Endothelial cell (in vitro differentiated cells): ENCODE measurements around the gene F7. TPM values are rescaled to one million over a fixed set of nuclear protein-coding genes. Genes with fewer than 3 reads are reported as not detected.

ENCODE experiments used
- DNase-seq: peaks from one replicate; pipeline ENCODE4 v3.0.0; 2021; ENCODE audit warnings: low spot score
- H3K27ac Mint-ChIP-seq: one replicate; pipeline ENCODE4 v1.8.0; 2021; ENCODE audit warnings: mixed read lengths, inconsistent platforms; ENCODE audit not compliant: unreplicated experiment
- H3K27me3 Mint-ChIP-seq: one replicate; pipeline ENCODE4 v1.8.0; 2021; ENCODE audit warnings: mild to moderate bottlenecking, moderate library complexity, mixed read lengths, inconsistent platforms; ENCODE audit not compliant: unreplicated experiment
- H3K36me3 Mint-ChIP-seq: one replicate; pipeline ENCODE4 v1.8.0; 2021; ENCODE audit warnings: mild to moderate bottlenecking, low read depth, mixed read lengths, inconsistent platforms; ENCODE audit not compliant: unreplicated experiment
- H3K4me1 Mint-ChIP-seq: one replicate; pipeline ENCODE4 v1.8.0; 2021; ENCODE audit warnings: mild to moderate bottlenecking, mixed read lengths, inconsistent platforms; ENCODE audit not compliant: unreplicated experiment
- H3K4me3 Mint-ChIP-seq: one replicate; pipeline ENCODE4 v1.8.0; 2021; ENCODE audit warnings: mild to moderate bottlenecking, mixed read lengths, inconsistent platforms; ENCODE audit not compliant: unreplicated experiment
- H3K9me3 Mint-ChIP-seq: one replicate; pipeline ENCODE4 v1.8.0; 2021; ENCODE audit warnings: mixed read lengths, inconsistent platforms; ENCODE audit not compliant: unreplicated experiment
- CTCF ChIP-seq: fragments of 200-600 bp; sonication (generic); IDR thresholded peaks from one replicate; pipeline ENCODE4 v1.5.0; 2021; ENCODE audit warnings: antibody characterized with exemption; ENCODE audit not compliant: unreplicated experiment
- total RNA-seq: library from RNA; stranded (reverse); fragmentation: NEBNext Ultra II Directional; extraction: Animal tissue kit (Norgen Biotek cat#: 25700); gene quantifications from one replicate; pipeline ENCODE4 v1.2.1, GENCODE V29; 2021; ENCODE audit not compliant: unreplicated experiment

F7 gene
- total RNA-seq, 1 donor from 2014 or later = not detected

GRCh38 chr13:113157929-113158747 is 52.5 kb downstream of the F7 start, which contains the start of gene PROZ:
Gene PROZ, plus strand, starts transcription at chr13:113158648. Its CDS starts 13 bp downstream, at chr13:113158661.
- H3K4me1 Mint-ChIP-seq = no peaks in the 10 kb centered on the region
- no peaks in the 10 kb centered on the region for H3K9me3 Mint-ChIP-seq
- DNase-seq = no peak
- H3K27me3 Mint-ChIP-seq = peaks cover 8% of the 10 kb centered on the region
- H3K4me3 Mint-ChIP-seq = no peak within 1 kb of the TSS
- no peak within 1 kb of the TSS for H3K27ac Mint-ChIP-seq
- no peak for TF ChIP-seq CTCF
- no peaks in the 10 kb centered on the region for H3K36me3 Mint-ChIP-seq

DNA sequence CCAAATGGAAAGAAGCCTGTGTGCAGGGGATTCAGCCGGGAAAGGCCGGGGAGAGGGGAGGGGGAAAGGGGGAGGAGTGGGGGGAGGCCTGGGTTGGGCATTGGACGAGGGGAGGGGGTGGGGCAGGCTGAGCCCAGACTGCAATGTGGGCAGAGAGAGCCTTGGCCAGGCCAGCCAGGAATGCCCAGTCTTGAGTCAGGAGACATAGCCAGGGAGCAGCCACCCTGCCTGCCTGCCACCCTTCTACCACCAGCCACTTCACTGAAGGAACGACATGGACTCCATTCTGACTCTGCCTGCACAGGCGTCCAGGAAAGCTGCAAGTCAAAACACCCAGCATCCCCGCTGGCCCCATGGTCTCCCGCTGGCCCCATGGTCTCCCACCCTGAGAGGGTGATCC is 53.4 kb downstream of the F7 start:
- Mint-ChIP-seq H3K9me3 (no peaks in the 10 kb centered on the region), H3K4me1 (peaks cover 4% of the 10 kb centered on the region), H3K27me3 (peaks cover 13% of the 10 kb centered on the region), H3K4me3 (no peak overlapping the region), H3K36me3 (peaks cover 3% of the 10 kb centered on the region), H3K27ac (no peak overlapping the region)
- no peak for DNase-seq
- no peak for TF ChIP-seq CTCF

- Mint-ChIP-seq H3K9me3 (no peaks in the 10 kb centered on the region), H3K27ac (no peak overlapping the region), H3K36me3 (peaks cover 3% of the 10 kb centered on the region), H3K27me3 (peaks cover 16% of the 10 kb centered on the region), H3K4me1 (peaks cover 4% of the 10 kb centered on the region), H3K4me3 (no peak overlapping the region)
- TF ChIP-seq CTCF = no peak
- DNase-seq = no peak
Observed at GRCh38 chr13:113159701-113160100, 54.1 kb downstream of the F7 start.

DNA sequence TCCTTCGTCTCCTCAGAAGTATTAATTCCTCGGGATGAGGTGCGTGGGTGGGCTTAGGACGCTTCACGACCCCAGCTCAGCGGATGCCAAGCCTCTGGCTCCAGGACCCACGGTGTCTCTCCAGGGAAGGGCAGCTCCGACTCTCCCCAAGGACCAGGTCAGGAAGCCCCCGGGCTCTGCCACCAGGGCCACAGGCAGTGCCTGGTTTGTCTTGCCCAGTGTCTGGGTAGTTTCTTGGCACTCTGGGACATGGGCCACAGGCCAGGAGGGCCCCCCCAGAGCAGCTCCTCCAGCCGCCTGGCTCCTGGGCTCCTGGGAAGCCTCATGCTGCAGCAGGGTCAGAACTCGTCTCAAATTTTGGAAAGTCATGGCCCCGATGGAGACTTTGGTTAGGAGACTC is 55.4 kb downstream of the F7 start:
- Mint-ChIP-seq H3K27ac (no peak overlapping the region), H3K4me3 (no peak overlapping the region), H3K9me3 (no peaks in the 10 kb centered on the region)

More for the DNA sequence above, 55.4 kb downstream of the F7 start:
- TF ChIP-seq CTCF = no peak
- peaks cover 4% of the 10 kb centered on the region for H3K4me1 Mint-ChIP-seq
- peaks cover 3% of the 10 kb centered on the region for H3K36me3 Mint-ChIP-seq
- peaks cover 14% of the 10 kb centered on the region for H3K27me3 Mint-ChIP-seq
- DNase-seq = no peak
